WTC11 (cell line): ENCODE measurements around the gene TANGO2. TPM values are rescaled to one million over a fixed set of nuclear protein-coding genes. Genes with fewer than 3 reads are reported as not detected.

ENCODE experiments used
- ATAC-seq: fragments of 200-7000 bp; cut with Tn5 transposase; 2 replicates; pipeline ENCODE4 v1.10.0; 2021; ENCODE audit warnings: mild to moderate bottlenecking, moderate library complexity
- CTCF ChIA-PET: fragments of 300-600 bp; sonication (Branson Sonifier 250); formaldehyde crosslinking; loops from one replicate; lab custom pipeline; 2021; ENCODE audit warnings: antibody characterized with exemption; lab: Charles Lee
- POLR2A ChIA-PET: fragments of 350-600 bp; sonication (Branson Sonifier 250); formaldehyde crosslinking; loops from one replicate; lab custom pipeline; 2021; ENCODE audit warnings: antibody characterized with exemption; lab: Charles Lee
- DNase-seq: peaks from one replicate; pipeline ENCODE4 v3.0.0; 2021; ENCODE audit warnings: low spot score
- H3K27ac Mint-ChIP-seq: 2 replicates; pipeline ENCODE4 v1.8.0; 2021; ENCODE audit warnings: mixed read lengths
- H3K27me3 Mint-ChIP-seq: 2 replicates; pipeline ENCODE4 v1.8.0; 2021; ENCODE audit warnings: low read depth, mild to moderate bottlenecking, moderate library complexity, mixed read lengths
- H3K36me3 Mint-ChIP-seq: 2 replicates; pipeline ENCODE4 v1.8.0; 2021; ENCODE audit warnings: mixed read lengths
- H3K4me1 Mint-ChIP-seq: 2 replicates; pipeline ENCODE4 v1.8.0; 2022; ENCODE audit warnings: mixed read lengths
- H3K4me3 Mint-ChIP-seq: 2 replicates; pipeline ENCODE4 v1.8.0; 2021; ENCODE audit warnings: mild to moderate bottlenecking, moderate library complexity, mixed read lengths
- H3K9me3 Mint-ChIP-seq: 2 replicates; pipeline ENCODE4 v1.8.0; 2021; ENCODE audit warnings: mixed read lengths
- ATF1 ChIP-seq: sonication (generic); formaldehyde crosslinking; IDR thresholded peaks from 2 replicates; pipeline ENCODE4 v1.8.1; 2023; ENCODE audit warnings: mild to moderate bottlenecking, moderate library complexity, missing genetic modification reagents
- CREM ChIP-seq: sonication (generic); formaldehyde crosslinking; IDR thresholded peaks from 2 replicates; pipeline ENCODE4 v1.8.1; 2022; ENCODE audit warnings: mild to moderate bottlenecking, missing genetic modification reagents, moderate library complexity
- EMX1 ChIP-seq: fragments of 250-450 bp; sonication (Bioruptor Pico); IDR thresholded peaks from 2 replicates; pipeline ENCODE4 v1.8.0; 2021; ENCODE audit warnings: mild to moderate bottlenecking
- ETV6 ChIP-seq: sonication (generic); formaldehyde crosslinking; IDR thresholded peaks from 2 replicates; pipeline ENCODE4 v1.8.1; 2022; ENCODE audit warnings: mild to moderate bottlenecking, missing genetic modification reagents
- FOXJ3 ChIP-seq: sonication (generic); formaldehyde crosslinking; IDR thresholded peaks from 2 replicates; pipeline ENCODE4 v1.9.0; 2021; ENCODE audit warnings: missing genetic modification reagents, mild to moderate bottlenecking, borderline replicate concordance
- FOXP1 ChIP-seq: sonication (generic); formaldehyde crosslinking; IDR thresholded peaks from 2 replicates; pipeline ENCODE4 v1.8.0; 2022; ENCODE audit warnings: missing genetic modification reagents, mild to moderate bottlenecking, moderate library complexity, borderline replicate concordance
- HMGA2 ChIP-seq: fragments of 250-450 bp; sonication (Bioruptor Pico); IDR thresholded peaks from 2 replicates; pipeline ENCODE4 v1.4.0; 2021; ENCODE audit warnings: mild to moderate bottlenecking, moderate library complexity
- NFYB ChIP-seq: sonication (generic); formaldehyde crosslinking; conservative IDR thresholded peaks from 2 replicates; pipeline ENCODE4 v1.8.0; 2022; ENCODE audit warnings: low read depth, missing genetic modification reagents
- NR3C1 ChIP-seq: sonication (generic); formaldehyde crosslinking; conservative IDR thresholded peaks from 2 replicates; pipeline ENCODE4 v1.8.1; 2023; ENCODE audit warnings: low read depth, mild to moderate bottlenecking, missing genetic modification reagents
- SMAD3 ChIP-seq: sonication (generic); formaldehyde crosslinking; IDR thresholded peaks from 2 replicates; pipeline ENCODE4 v1.8.0; 2022; ENCODE audit warnings: missing genetic modification reagents, mild to moderate bottlenecking, borderline replicate concordance
- TP53 ChIP-seq: sonication (generic); formaldehyde crosslinking; IDR thresholded peaks from 2 replicates; pipeline ENCODE4 v1.8.1; 2023; ENCODE audit warnings: mild to moderate bottlenecking, missing genetic modification reagents
- ZNF232 ChIP-seq: sonication (generic); formaldehyde crosslinking; IDR thresholded peaks from 2 replicates; pipeline ENCODE4 v1.8.0; 2022; ENCODE audit warnings: mild to moderate bottlenecking, missing genetic modification reagents
- ZNF281 ChIP-seq: sonication (generic); formaldehyde crosslinking; IDR thresholded peaks from 2 replicates; pipeline ENCODE4 v1.8.0; 2023; ENCODE audit warnings: mild to moderate bottlenecking, missing genetic modification reagents
- ZNF512 ChIP-seq: sonication (generic); formaldehyde crosslinking; IDR thresholded peaks from 2 replicates; pipeline ENCODE4 v1.8.1; 2022; ENCODE audit warnings: missing genetic modification reagents, borderline replicate concordance
- total RNA-seq: library from RNA; stranded (reverse); gene quantifications from 3 replicates; pipeline ENCODE4 v1.2.3, GENCODE V29; 2021
- TF ChIP-seq, protein P1 (sequence below): sonication (generic); formaldehyde crosslinking; IDR thresholded peaks from 2 replicates; pipeline ENCODE4 v1.8.0; 2022; ENCODE audit warnings: mild to moderate bottlenecking, missing genetic modification reagents
- TF ChIP-seq, protein P2 (sequence below): sonication (generic); formaldehyde crosslinking; IDR thresholded peaks from 2 replicates; pipeline ENCODE4 v1.8.1; 2023; ENCODE audit warnings: mild to moderate bottlenecking, missing genetic modification reagents
- TF ChIP-seq, protein P3 (sequence below): sonication (generic); formaldehyde crosslinking; IDR thresholded peaks from 2 replicates; pipeline ENCODE4 v1.8.1; 2022; ENCODE audit warnings: mild to moderate bottlenecking, moderate library complexity, missing genetic modification reagents
- TF ChIP-seq, protein P4 (sequence below): fragments of 250-450 bp; sonication (Bioruptor Pico); conservative IDR thresholded peaks from 2 replicates; pipeline ENCODE4 v1.9.0; 2021; ENCODE audit warnings: mild to moderate bottlenecking

The TANGO2 gene
- total RNA-seq, 1 experiment from 2014 or later = 14.8 TPM

- ChIA-PET POLR2A (interaction anchor here (0.6 to 1.0 kb wide), 5 partner anchors 12 to 132 kb away, joined by 3 to 6 read pairs (median 4); no protein-coding TSS in a partner anchor), CTCF (interaction anchor here (0.6 to 1.8 kb wide), 14 partner anchors 11 to 256 kb away, joined by 3 to 23 read pairs (median 4); no protein-coding TSS in a partner anchor)
- H3K27ac Mint-ChIP-seq = no peak overlapping the region
- DNase-seq = no peak
- H3K4me3 Mint-ChIP-seq = peak overlapping the region; percentile 70
- no peaks in the 10 kb centered on the region for H3K27me3 Mint-ChIP-seq
- peaks cover 5% of the 10 kb centered on the region; the same call in 1 of the 2 replicates for H3K4me1 Mint-ChIP-seq
- H3K9me3 Mint-ChIP-seq = no peaks in the 10 kb centered on the region
- H3K36me3 Mint-ChIP-seq = no peaks in the 10 kb centered on the region
- ATAC-seq = no peak
- TF ChIP-seq, protein P1, sequence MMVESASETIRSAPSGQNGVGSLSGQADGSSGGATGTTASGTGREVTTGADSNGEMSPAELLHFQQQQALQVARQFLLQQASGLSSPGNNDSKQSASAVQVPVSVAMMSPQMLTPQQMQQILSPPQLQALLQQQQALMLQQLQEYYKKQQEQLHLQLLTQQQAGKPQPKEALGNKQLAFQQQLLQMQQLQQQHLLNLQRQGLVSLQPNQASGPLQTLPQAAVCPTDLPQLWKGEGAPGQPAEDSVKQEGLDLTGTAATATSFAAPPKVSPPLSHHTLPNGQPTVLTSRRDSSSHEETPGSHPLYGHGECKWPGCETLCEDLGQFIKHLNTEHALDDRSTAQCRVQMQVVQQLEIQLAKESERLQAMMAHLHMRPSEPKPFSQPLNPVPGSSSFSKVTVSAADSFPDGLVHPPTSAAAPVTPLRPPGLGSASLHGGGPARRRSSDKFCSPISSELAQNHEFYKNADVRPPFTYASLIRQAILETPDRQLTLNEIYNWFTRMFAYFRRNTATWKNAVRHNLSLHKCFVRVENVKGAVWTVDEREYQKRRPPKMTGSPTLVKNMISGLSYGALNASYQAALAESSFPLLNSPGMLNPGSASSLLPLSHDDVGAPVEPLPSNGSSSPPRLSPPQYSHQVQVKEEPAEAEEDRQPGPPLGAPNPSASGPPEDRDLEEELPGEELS = 0 out of 2 replicates have a peak, but pooled peaks have one; percentile 38
- TF ChIP-seq, protein P2, sequence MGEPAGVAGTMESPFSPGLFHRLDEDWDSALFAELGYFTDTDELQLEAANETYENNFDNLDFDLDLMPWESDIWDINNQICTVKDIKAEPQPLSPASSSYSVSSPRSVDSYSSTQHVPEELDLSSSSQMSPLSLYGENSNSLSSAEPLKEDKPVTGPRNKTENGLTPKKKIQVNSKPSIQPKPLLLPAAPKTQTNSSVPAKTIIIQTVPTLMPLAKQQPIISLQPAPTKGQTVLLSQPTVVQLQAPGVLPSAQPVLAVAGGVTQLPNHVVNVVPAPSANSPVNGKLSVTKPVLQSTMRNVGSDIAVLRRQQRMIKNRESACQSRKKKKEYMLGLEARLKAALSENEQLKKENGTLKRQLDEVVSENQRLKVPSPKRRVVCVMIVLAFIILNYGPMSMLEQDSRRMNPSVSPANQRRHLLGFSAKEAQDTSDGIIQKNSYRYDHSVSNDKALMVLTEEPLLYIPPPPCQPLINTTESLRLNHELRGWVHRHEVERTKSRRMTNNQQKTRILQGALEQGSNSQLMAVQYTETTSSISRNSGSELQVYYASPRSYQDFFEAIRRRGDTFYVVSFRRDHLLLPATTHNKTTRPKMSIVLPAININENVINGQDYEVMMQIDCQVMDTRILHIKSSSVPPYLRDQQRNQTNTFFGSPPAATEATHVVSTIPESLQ (CRISPR knock-in tag) = no peak
Measured at GRCh38 chr22:19986011-19986409, 34.9 kb upstream of the TANGO2 start.

GRCh38 chr22:19986410-19987341, 34.2 kb upstream of the TANGO2 start:
- ChIA-PET CTCF (interaction anchor here (0.6 to 1.8 kb wide), 14 partner anchors 11 to 256 kb away, joined by 3 to 23 read pairs (median 4); no protein-coding TSS in a partner anchor), POLR2A (interaction anchor here (0.6 to 1.0 kb wide), 5 partner anchors 12 to 131 kb away, joined by 3 to 6 read pairs (median 4); no protein-coding TSS in a partner anchor)
- H3K9me3 Mint-ChIP-seq = no peaks in the 10 kb centered on the region
- ATAC-seq = peak; percentile 82
- H3K4me1 Mint-ChIP-seq = peaks cover 5% of the 10 kb centered on the region; the same call in 1 of the 2 replicates
- no peak overlapping the region for H3K27ac Mint-ChIP-seq
- no peaks in the 10 kb centered on the region for H3K27me3 Mint-ChIP-seq
- peak; percentile 83 for DNase-seq
- peak overlapping the region; percentile 70 for H3K4me3 Mint-ChIP-seq
- no peaks in the 10 kb centered on the region for H3K36me3 Mint-ChIP-seq
- peak; percentile 33; the same call in 1 of the 2 replicates for TF ChIP-seq FOXP1 (CRISPR knock-in tag)
- no peak for TF ChIP-seq NR3C1
- no peak for TF ChIP-seq FOXJ3 (CRISPR knock-in tag)
- TF ChIP-seq TP53 = no peak
- no peak for TF ChIP-seq HMGA2
- no peak for TF ChIP-seq ATF1 (CRISPR knock-in tag)
- TF ChIP-seq, protein P3, sequence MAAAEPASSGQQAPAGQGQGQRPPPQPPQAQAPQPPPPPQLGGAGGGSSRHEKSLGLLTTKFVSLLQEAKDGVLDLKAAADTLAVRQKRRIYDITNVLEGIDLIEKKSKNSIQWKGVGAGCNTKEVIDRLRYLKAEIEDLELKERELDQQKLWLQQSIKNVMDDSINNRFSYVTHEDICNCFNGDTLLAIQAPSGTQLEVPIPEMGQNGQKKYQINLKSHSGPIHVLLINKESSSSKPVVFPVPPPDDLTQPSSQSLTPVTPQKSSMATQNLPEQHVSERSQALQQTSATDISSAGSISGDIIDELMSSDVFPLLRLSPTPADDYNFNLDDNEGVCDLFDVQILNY (CRISPR knock-in tag) = 0 out of 2 replicates have a peak, but pooled peaks have one; percentile 27
- TF ChIP-seq ZNF512 (CRISPR knock-in tag) = no peak
- TF ChIP-seq, protein P4, sequence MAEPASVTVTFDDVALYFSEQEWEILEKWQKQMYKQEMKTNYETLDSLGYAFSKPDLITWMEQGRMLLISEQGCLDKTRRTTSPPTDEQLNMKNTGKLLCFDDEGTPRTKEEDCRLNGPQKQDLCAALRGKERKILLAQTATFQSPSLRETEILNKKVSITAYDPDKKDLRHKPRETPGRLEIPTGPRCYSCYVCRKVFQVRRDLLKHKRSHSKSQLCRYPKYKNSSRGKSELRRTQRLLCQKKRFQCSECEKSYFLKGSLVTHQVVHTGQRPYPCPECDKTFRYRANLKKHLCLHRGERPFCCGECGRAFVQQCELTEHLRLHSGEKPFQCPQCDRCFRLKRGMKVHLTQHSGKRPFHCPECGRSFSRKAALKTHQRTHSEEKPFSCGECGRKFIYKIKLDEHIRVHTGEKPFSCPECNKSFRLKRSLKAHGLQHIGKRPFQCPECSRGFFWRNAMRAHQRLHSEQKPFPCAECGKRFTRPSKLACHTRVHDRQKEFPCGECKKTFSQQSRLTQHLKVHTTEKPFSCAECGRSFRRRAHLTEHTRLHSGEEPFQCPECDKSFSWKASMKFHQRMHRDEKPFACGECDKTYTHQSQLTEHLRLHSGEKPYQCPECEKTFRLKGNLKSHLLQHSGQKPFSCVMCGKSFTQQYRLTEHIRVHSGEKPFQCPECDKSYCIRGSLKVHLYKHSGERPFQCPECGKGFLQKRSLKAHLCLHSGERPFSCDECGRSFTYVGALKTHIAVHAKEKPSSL (CRISPR knock-in tag) = no peak
- no peak for TF ChIP-seq ZNF281
- TF ChIP-seq SMAD3 (CRISPR knock-in tag) = no peak
- TF ChIP-seq ETV6 = 0 out of 2 replicates have a peak, but pooled peaks have one; percentile 13
- TF ChIP-seq NFYB = 0 out of 2 replicates have a peak, but pooled peaks have one; percentile 25
- TF ChIP-seq CREM (CRISPR knock-in tag) = 0 out of 2 replicates have a peak, but pooled peaks have one; percentile 58
- TF ChIP-seq ZNF232 (CRISPR knock-in tag) = 0 out of 2 replicates have a peak, but pooled peaks have one; percentile 16
- TF ChIP-seq EMX1 = no peak
